ENCODE data around the gene NADK.

DNA sequence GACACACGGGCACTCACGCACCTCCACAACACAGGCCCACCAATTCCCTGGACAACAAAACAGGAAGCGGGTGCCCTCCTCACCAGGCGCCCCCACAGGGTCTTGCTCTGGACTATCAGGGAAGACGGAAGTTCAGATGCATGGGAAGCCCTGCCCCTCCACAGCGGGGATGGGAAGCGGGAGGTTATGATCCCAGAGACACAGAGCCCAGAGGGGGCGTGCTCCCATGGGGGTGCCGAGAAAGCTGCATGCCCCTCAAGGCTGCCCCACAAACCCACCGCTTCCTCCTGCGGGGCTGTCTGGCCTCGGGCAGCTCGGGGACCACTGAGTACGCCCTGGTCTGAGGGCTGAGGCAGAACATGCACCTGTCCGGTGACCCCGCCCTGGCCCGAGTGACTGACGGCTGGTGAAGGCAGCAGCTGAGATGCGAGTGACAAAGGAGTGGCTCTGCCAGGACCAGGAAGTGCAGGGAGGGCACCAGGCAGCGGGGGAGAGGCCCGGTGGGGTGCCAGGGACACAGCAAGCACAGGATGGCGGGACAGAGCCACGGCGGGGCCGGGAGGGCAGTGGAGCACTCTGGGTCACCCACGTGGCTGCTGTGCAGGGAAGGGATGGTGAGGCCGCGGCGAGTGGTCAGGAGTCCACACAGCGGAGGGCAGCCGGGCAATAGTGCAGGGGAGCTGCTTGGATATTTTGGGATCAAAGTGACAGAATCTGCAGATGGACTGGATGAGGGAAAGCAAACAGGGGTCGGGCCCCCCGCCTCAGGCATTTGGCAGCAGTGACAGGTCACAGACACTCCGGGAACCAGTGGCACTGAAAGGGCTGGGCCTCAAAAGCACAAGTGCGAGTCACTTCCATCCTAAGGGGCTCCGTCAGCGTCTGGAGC lies 18.6 kb downstream of the NADK start:
- TF ChIP-seq, protein P1, sequence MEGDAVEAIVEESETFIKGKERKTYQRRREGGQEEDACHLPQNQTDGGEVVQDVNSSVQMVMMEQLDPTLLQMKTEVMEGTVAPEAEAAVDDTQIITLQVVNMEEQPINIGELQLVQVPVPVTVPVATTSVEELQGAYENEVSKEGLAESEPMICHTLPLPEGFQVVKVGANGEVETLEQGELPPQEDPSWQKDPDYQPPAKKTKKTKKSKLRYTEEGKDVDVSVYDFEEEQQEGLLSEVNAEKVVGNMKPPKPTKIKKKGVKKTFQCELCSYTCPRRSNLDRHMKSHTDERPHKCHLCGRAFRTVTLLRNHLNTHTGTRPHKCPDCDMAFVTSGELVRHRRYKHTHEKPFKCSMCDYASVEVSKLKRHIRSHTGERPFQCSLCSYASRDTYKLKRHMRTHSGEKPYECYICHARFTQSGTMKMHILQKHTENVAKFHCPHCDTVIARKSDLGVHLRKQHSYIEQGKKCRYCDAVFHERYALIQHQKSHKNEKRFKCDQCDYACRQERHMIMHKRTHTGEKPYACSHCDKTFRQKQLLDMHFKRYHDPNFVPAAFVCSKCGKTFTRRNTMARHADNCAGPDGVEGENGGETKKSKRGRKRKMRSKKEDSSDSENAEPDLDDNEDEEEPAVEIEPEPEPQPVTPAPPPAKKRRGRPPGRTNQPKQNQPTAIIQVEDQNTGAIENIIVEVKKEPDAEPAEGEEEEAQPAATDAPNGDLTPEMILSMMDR (IDR thresholded peaks at IDR 0.05 in 2 of 3, conservative IDR thresholded peaks at IDR 0.05 in 1 of 3; ENCODE audit: borderline replicate concordance in 1 of 3, insufficient read depth in 1 of 3, low read depth in 2 of 3, low read length in 2 of 3), result no peak
- no peak for TF ChIP-seq JUND (IDR thresholded peaks at IDR 0.05)
- TF ChIP-seq EZH2 (IDR thresholded peaks at IDR 0.05), result no peak
- TF ChIP-seq CEBPB (IDR thresholded peaks at IDR 0.05; ENCODE audit: low read depth), result no peak
- no peak for TF ChIP-seq ZFX (IDR thresholded peaks at IDR 0.05)
- TF ChIP-seq, protein P2, sequence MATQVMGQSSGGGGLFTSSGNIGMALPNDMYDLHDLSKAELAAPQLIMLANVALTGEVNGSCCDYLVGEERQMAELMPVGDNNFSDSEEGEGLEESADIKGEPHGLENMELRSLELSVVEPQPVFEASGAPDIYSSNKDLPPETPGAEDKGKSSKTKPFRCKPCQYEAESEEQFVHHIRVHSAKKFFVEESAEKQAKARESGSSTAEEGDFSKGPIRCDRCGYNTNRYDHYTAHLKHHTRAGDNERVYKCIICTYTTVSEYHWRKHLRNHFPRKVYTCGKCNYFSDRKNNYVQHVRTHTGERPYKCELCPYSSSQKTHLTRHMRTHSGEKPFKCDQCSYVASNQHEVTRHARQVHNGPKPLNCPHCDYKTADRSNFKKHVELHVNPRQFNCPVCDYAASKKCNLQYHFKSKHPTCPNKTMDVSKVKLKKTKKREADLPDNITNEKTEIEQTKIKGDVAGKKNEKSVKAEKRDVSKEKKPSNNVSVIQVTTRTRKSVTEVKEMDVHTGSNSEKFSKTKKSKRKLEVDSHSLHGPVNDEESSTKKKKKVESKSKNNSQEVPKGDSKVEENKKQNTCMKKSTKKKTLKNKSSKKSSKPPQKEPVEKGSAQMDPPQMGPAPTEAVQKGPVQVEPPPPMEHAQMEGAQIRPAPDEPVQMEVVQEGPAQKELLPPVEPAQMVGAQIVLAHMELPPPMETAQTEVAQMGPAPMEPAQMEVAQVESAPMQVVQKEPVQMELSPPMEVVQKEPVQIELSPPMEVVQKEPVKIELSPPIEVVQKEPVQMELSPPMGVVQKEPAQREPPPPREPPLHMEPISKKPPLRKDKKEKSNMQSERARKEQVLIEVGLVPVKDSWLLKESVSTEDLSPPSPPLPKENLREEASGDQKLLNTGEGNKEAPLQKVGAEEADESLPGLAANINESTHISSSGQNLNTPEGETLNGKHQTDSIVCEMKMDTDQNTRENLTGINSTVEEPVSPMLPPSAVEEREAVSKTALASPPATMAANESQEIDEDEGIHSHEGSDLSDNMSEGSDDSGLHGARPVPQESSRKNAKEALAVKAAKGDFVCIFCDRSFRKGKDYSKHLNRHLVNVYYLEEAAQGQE (IDR thresholded peaks at IDR 0.05; ENCODE audit: low read depth), result no peak
